Measurements from ENCODE around the gene SH2D3A.

SH2D3A gene

GRCh38 chr19:6718741-6719539 is 48.3 kb downstream of the SH2D3A start:
- no peak for TF ChIP-seq CTCF (conservative IDR thresholded peaks at IDR 0.05; ENCODE audit: low read depth, low read length)
- no peak for DNase-seq (ENCODE audit: low read depth)
- no peak overlapping the region for H3K4me3 ChIP-seq (ENCODE audit: low read depth, low read length)

GRCh38 chr19:6718111-6718740 is 49.0 kb downstream of the SH2D3A start:
- H3K4me3 ChIP-seq (ENCODE audit: low read depth, low read length): no peak overlapping the region
- no peak for DNase-seq (ENCODE audit: low read depth)
- TF ChIP-seq CTCF (conservative IDR thresholded peaks at IDR 0.05; ENCODE audit: low read depth, low read length): no peak

GRCh38 chr19:6717441-6717971 is 49.7 kb downstream of the SH2D3A start:
- TF ChIP-seq CTCF (conservative IDR thresholded peaks at IDR 0.05; ENCODE audit: low read depth, low read length): no peak
- H3K4me3 ChIP-seq (ENCODE audit: low read depth, low read length): no peak overlapping the region
- no peak for DNase-seq (ENCODE audit: low read depth)

- no peak for DNase-seq (ENCODE audit: low read depth)
- peak; percentile 20 for TF ChIP-seq CTCF (conservative IDR thresholded peaks at IDR 0.05; ENCODE audit: low read depth, low read length)
- H3K4me3 ChIP-seq (ENCODE audit: low read depth, low read length): no peak overlapping the region
Observed at GRCh38 chr19:6717036-6717435, 50.2 kb downstream of the SH2D3A start.

- no peak for TF ChIP-seq CTCF (conservative IDR thresholded peaks at IDR 0.05; ENCODE audit: low read depth, low read length)
- no peak for DNase-seq (ENCODE audit: low read depth)
- no peak overlapping the region for H3K4me3 ChIP-seq (ENCODE audit: low read depth, low read length)
Observed at GRCh38 chr19:6716610-6716970, 50.6 kb downstream of the SH2D3A start.

GRCh38 chr19:6714749-6715555 is 52.3 kb downstream of the SH2D3A start:
- DNase-seq (ENCODE audit: low read depth): no peak
- TF ChIP-seq CTCF (conservative IDR thresholded peaks at IDR 0.05; ENCODE audit: low read depth, low read length): no peak
- H3K4me3 ChIP-seq (ENCODE audit: low read depth, low read length): no peak overlapping the region
